Posterior cingulate gyrus (tissue), 11 donors: ENCODE results near the gene EXD3.
A peak's percentile ranks its signal among the peaks of the same experiment; 100 is the strongest.

ENCODE experiments used
- DNase-seq, 10 donors: peaks; one replicate each; pipeline versions ENCODE4 v3.0.0 to v3.0.0-alpha.2; 2020 to 2021; ENCODE audit warnings: mixed read lengths in 3 of 10
- intact Hi-C: fragments of 100-400 bp; cut with DNase I; formaldehyde crosslinking; loops from one replicate; pipeline ENCODE4 v1.15.1; 2023

EXD3 gene

GRCh38 chr9:137314561-137315560, 108.1 kb downstream of the EXD3 start:
- intact Hi-C loops = no loop called here
- DNase-seq = peak in 2 of 10 donors; percentile 70 to 80

- intact Hi-C loops = no loop called here
- DNase-seq = peak in 2 of 10 donors; percentile 68 to 71
Observed at GRCh38 chr9:137313956-137314560, 108.9 kb downstream of the EXD3 start.

- intact Hi-C loops = no loop called here
- peak in 2 of 10 donors; percentile 76 to 79 for DNase-seq
Observed at GRCh38 chr9:137313326-137313936, 109.5 kb downstream of the EXD3 start.

GRCh38 chr9:137312852-137313325, 110.1 kb downstream of the EXD3 start:
- DNase-seq = peak in 2 of 10 donors; percentile 69 to 77

GRCh38 chr9:137311986-137312851, 110.7 kb downstream of the EXD3 start:
- peak in 2 of 10 donors; percentile 69 to 75 for DNase-seq
- intact Hi-C loops = no loop called here

More at GRCh38 chr9:137312852-137313325, 110.1 kb downstream of the EXD3 start:
- intact Hi-C loops = no loop called here

- intact Hi-C loops = no loop called here
- peak in 3 of 10 donors; percentile 66 to 83 (median 70) for DNase-seq
Observed at GRCh38 chr9:137311171-137311985, 111.6 kb downstream of the EXD3 start.

GRCh38 chr9:137310189-137311052, 112.5 kb downstream of the EXD3 start:
- peak in 1 of 10 donors; percentile 82 for DNase-seq
- intact Hi-C loops = no loop called here

- DNase-seq = peak in 1 of 10 donors; percentile 64
- intact Hi-C loops = no loop called here
Observed at GRCh38 chr9:137309368-137310188, 113.4 kb downstream of the EXD3 start.

GRCh38 chr9:137308057-137308619, 114.8 kb downstream of the EXD3 start:
- peak in 3 of 10 donors; percentile 70 to 76 (median 70) for DNase-seq
- intact Hi-C loops = no loop called here

- DNase-seq = peak in 3 of 10 donors; percentile 70 to 85 (median 83)
- intact Hi-C loops = no loop called here
Observed at GRCh38 chr9:137307255-137308056, 115.5 kb downstream of the EXD3 start.

DNA sequence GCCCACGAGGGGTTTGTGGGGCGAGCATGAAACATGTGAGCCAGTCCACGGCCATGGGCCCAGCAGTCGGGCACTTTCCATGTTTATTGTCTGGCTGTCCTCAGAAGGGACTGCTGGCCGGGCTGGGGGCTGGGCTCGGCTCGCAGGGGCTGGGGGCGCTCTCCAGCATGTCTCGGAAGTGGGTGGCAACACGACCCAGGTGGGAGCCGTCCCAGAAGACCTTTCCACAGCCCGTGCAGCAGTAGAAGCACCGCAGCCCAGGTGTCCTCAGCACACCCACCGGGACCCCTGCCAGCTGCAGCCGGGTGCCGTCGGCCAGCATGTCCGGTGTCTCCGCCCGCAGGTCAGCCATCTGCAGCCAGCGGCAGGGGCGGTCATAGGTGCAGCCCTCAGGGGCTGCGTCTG, 116.1 kb downstream of the EXD3 start:
- DNase-seq = peak in 3 of 10 donors; percentile 66 to 83 (median 78)
- intact Hi-C loops = no loop called here

DNA sequence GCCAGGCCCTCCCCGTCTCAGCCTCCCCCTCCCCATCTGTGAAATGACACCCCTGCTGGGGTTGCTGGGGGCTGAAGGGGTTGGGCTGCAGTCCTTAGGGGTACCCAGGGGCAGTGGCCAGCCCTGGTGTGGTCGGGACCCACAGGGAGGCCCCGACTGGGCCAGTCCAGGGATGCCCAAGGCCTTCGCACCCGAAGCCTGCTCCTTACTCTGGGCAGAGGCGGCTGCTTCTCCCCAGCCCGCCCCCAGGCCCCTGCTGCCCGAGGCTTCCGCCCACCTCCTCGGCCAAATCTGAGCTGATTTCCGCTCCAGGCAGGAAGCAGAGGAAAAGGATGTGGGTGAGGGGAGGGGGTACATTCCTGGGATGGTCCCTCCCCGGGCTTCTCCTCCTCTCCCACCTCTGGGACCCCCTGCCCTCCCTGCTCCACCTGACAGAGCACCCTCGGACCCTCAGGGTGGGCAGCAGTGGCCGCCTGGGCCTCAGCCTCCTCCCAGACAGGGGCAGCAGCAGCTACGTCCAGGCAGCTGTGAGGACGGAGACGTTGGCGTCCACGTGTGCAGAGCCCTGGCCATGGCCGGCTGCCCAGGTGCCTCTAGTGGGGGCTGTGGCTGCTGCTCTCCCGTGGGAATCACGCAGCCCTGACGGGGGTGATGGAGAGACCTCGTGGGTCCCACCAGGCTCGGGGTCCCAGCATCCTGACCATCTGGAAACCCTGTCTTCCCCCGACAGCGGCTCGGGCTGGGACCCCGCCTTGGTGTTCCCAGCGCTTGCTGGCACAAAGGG, 116.7 kb downstream of the EXD3 start:
- DNase-seq = peak in 3 of 10 donors; percentile 72 to 80 (median 77)
- intact Hi-C loops = no loop called here

DNA sequence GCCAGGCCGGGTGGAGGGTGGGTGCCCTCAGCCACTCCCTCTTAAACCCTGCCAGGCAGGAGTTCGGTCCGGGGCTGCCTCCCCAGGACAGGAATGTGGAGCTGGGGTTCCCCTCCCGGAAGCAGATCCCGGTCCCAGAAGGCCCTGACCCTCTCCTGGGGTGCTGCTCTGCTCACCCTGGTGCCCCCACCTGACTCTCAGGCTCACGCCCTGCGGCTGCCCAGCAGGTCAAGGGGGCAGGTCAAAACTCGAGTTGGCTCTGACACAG, 117.2 kb downstream of the EXD3 start:
- no peak for DNase-seq

GRCh38 chr9:137305060-137305797, 117.7 kb downstream of the EXD3 start:
- DNase-seq = peak in 9 of 10 donors; percentile 46 to 95 (median 70)
- intact Hi-C loops = no loop called here

More for the DNA sequence above, 117.2 kb downstream of the EXD3 start:
- intact Hi-C loops = no loop called here
